Measurements from ENCODE around the gene SYT4.

The SYT4 gene

DNA sequence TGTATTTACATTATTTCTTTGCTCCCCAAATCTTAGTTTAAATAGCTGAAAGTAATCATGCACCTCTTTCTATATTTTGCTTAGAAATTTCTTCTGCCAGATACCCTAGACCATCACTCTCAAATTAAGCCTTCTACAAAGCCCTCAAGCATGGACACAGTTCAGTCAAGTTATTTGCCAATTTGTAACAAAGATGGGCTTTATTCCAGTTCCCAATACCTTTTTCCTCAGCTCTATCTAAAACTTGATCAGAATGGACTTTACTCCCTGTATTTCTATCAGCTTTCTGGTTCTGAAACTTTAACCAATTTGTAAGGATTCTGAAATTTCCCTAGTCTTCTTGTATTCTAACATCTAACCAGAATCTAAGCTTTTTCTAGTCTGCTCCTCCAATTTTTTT is 56.6 kb downstream of the SYT4 start:
- Histone ChIP-seq H3K4me1 (ENCODE audit: control insufficient read depth, insufficient read depth, low read length, poor library complexity, severe bottlenecking) (no peaks in the 10 kb centered on the region), H3K9me3 (ENCODE audit: control insufficient read depth, low read length) (no peaks in the 10 kb centered on the region)

More for the DNA sequence above, 56.6 kb downstream of the SYT4 start:
- Histone ChIP-seq H3K27ac (ENCODE audit: low read depth, low read length, severe bottlenecking) (no peak overlapping the region), H3K4me3 (ENCODE audit: extremely low read depth, insufficient read depth, low read length, poor library complexity, severe bottlenecking) (no peak overlapping the region), H3K36me3 (ENCODE audit: control insufficient read depth, insufficient read depth, low read length) (no peaks in the 10 kb centered on the region)

All from mesodermal cell (in vitro differentiated cells).